Measurements from ENCODE around the gene RBP3. TPM values are rescaled to one million over a fixed set of nuclear protein-coding genes. Genes with fewer than 3 reads are reported as not detected.

RBP3 gene
- total RNA-seq, 1 experiment from 2014 or later: not detected

- no peak overlapping the region for H3K56ac ChIP-seq (ENCODE audit: insufficient read length, low read depth, low read length)
- no peaks in the 10 kb centered on the region for H3K4me1 ChIP-seq (ENCODE audit: insufficient read depth, low read length)
- no peaks in the 10 kb centered on the region for H3K9me3 ChIP-seq (ENCODE audit: control insufficient read depth, low read depth, low read length)
- H3K23ac ChIP-seq (ENCODE audit: insufficient read length, low read depth, low read length): no peak overlapping the region
- H2BK120ac ChIP-seq (ENCODE audit: low read depth, low read length, poor library complexity, severe bottlenecking): no peak overlapping the region
- H3K27ac ChIP-seq (ENCODE audit: insufficient read length, low read depth, low read length): no peak overlapping the region
- peak overlapping the region in 1 of 3 experiments; percentile 85; a peak in 2 of 7 replicates for H3K27ac Mint-ChIP-seq
- H2AFZ ChIP-seq (ENCODE audit: low read length): no peak overlapping the region
- no peak overlapping the region for H4K91ac ChIP-seq (ENCODE audit: insufficient read length, low read depth, low read length)
- H3K4ac ChIP-seq (ENCODE audit: low read depth, low read length): no peak overlapping the region
- H3K23me2 ChIP-seq (ENCODE audit: insufficient read length, low read depth, low read length, poor library complexity, severe bottlenecking): no peaks in the 10 kb centered on the region
- H3K14ac ChIP-seq (ENCODE audit: insufficient read depth, low read length): no peak overlapping the region
- H3K36me3 Mint-ChIP-seq (ENCODE audit: insufficient read depth in 1 of 3, low read depth in 3 of 3): no peaks in the 10 kb centered on the region
- no peak overlapping the region for H2BK12ac ChIP-seq (ENCODE audit: insufficient read length, low read depth, low read length)
- H3K9me3 Mint-ChIP-seq: no peaks in the 10 kb centered on the region
- H3K4me2 ChIP-seq (ENCODE audit: insufficient read depth, insufficient read length, low read length): no peak overlapping the region
- H2BK20ac ChIP-seq (ENCODE audit: low read depth, low read length, poor library complexity, severe bottlenecking): no peak overlapping the region
- H3K9ac ChIP-seq (ENCODE audit: extremely low read depth, insufficient read length, low read length): no peak overlapping the region
- no peak overlapping the region for H2BK5ac ChIP-seq (ENCODE audit: insufficient read length, low read length)
- no peak overlapping the region for H4K8ac ChIP-seq (replicated peaks; ENCODE audit: insufficient read length, low read depth, low read length)
- no peaks in the 10 kb centered on the region for H4K20me1 ChIP-seq (ENCODE audit: control insufficient read depth, insufficient read depth, insufficient read length)
- H3K27me3 ChIP-seq (ENCODE audit: insufficient read depth, low read length): no peaks in the 10 kb centered on the region
- no peak overlapping the region for H3K18ac ChIP-seq (ENCODE audit: insufficient read length, low read depth, low read length)
- H3K27me3 Mint-ChIP-seq (ENCODE audit: low read depth): no peaks in the 10 kb centered on the region; the same call in none of the 2 replicates
- DNase-seq: no peak
- peaks cover 0 to 4% of the 10 kb centered on the region in 2 experiments; a peak in 1 of 4 replicates for H3K4me1 Mint-ChIP-seq
- no peak for TF ChIP-seq CTCF (conservative IDR thresholded peaks at IDR 0.05)
- H3K79me2 ChIP-seq (ENCODE audit: insufficient read depth, low read length): no peaks in the 10 kb centered on the region
- H4K5ac ChIP-seq (ENCODE audit: insufficient read length, low read depth, low read length): no peak overlapping the region
- WGBS (ENCODE audit: extremely low coverage, insufficient read length, low lambda C conversion rate): no CpG with 5 or more reads among the region's 39 CpGs
- no peak overlapping the region for H3T11ph ChIP-seq (ENCODE audit: low read length)
- H2AK5ac ChIP-seq (ENCODE audit: insufficient read length, low read length): no peak overlapping the region
- no peak overlapping the region for H3K4me3 Mint-ChIP-seq
- no peaks in the 10 kb centered on the region for H3K79me1 ChIP-seq (ENCODE audit: insufficient read depth, low read depth, low read length, poor library complexity, severe bottlenecking)
- no peak overlapping the region for H2BK15ac ChIP-seq (ENCODE audit: low read depth, low read length)
Observed at GRCh38 chr10:47350671-47351640, 2.8 kb downstream of the RBP3 start.
